Measurements from ENCODE around the gene LMOD2.

DNA sequence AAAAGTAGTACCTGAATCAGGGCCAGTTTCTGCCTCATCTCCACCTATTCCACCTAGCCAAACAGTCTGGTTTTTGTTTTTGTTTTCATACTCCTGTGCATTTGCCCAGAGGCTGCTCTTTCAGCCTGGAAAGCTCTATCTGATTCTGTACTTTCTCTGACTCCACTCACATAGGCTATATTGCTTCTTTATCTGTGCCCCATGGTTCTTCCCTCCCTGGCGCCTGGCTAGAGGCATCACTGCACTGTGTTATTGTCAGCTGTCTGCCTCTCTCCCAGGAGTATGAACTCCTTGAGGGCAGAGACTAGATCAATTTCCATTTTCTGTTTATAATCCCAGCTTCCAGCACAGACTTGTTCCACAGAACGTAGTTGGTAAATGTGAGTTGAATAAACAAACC is 5.1 kb upstream of the LMOD2 start:
- TF ChIP-seq, protein P1, sequence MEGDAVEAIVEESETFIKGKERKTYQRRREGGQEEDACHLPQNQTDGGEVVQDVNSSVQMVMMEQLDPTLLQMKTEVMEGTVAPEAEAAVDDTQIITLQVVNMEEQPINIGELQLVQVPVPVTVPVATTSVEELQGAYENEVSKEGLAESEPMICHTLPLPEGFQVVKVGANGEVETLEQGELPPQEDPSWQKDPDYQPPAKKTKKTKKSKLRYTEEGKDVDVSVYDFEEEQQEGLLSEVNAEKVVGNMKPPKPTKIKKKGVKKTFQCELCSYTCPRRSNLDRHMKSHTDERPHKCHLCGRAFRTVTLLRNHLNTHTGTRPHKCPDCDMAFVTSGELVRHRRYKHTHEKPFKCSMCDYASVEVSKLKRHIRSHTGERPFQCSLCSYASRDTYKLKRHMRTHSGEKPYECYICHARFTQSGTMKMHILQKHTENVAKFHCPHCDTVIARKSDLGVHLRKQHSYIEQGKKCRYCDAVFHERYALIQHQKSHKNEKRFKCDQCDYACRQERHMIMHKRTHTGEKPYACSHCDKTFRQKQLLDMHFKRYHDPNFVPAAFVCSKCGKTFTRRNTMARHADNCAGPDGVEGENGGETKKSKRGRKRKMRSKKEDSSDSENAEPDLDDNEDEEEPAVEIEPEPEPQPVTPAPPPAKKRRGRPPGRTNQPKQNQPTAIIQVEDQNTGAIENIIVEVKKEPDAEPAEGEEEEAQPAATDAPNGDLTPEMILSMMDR (IDR thresholded peaks at IDR 0.05) = no peak
- TF ChIP-seq POLR2A (IDR thresholded peaks at IDR 0.05) = no peak

All from esophagus squamous epithelium (tissue), 4 donors.